Thymus (tissue), 11 donors: ENCODE results near the gene CCNL1. TPM values are rescaled to one million over a fixed set of nuclear protein-coding genes. Genes with fewer than 3 reads are reported as not detected.
"Not testable (repeated sequence)": the region's sequence is repeated elsewhere in the genome, so short reads cannot be mapped to it uniquely, and the experiment has no call there.

Source experiments
- DNase-seq, 9 donors: peaks; one replicate each; pipeline ENCODE4 v3.0.0-alpha.2; 2013; ENCODE audit warnings: low spot score in 9 of 9, low read depth in 6 of 9, missing footprints in 1 of 9
- H3K27ac ChIP-seq, 2 donors: one replicate each; pipeline ENCODE4 v1.5.1; 2013; ENCODE audit warnings: control low read depth in 1 of 2, low read depth in 1 of 2, low read length in 1 of 2, mild to moderate bottlenecking in 1 of 2, moderate library complexity in 1 of 2
- H3K27me3 ChIP-seq, 2 donors: one replicate each; pipeline ENCODE4 v1.5.1; 2013; ENCODE audit warnings: low read length in 1 of 2; ENCODE audit not compliant: control insufficient read depth in 2 of 2, insufficient read depth in 1 of 2
- H3K36me3 ChIP-seq, 2 donors: one replicate each; pipeline ENCODE4 v1.5.1; 2013; ENCODE audit warnings: low read length in 1 of 2, mild to moderate bottlenecking in 1 of 2, moderate library complexity in 1 of 2; ENCODE audit not compliant: control insufficient read depth in 2 of 2, insufficient read depth in 2 of 2
- H3K4me1 ChIP-seq, 2 donors: one replicate each; pipeline ENCODE4 v1.5.1; 2013; ENCODE audit warnings: low read length in 2 of 2; ENCODE audit not compliant: control insufficient read depth in 2 of 2, insufficient read depth in 2 of 2
- H3K4me3 ChIP-seq, 2 donors: one replicate each; pipeline ENCODE4 v1.5.1; 2013; ENCODE audit warnings: low read length in 2 of 2, control low read depth in 1 of 2, mild to moderate bottlenecking in 1 of 2
- H3K9me3 ChIP-seq, 2 donors: one replicate each; pipeline ENCODE4 v1.5.1; 2013; ENCODE audit warnings: low read length in 1 of 2, mild to moderate bottlenecking in 1 of 2; ENCODE audit not compliant: control insufficient read depth in 2 of 2, insufficient read depth in 1 of 2
- whole genome bisulfite sequencing: extraction: QIAGEN DNeasy Blood & Tissue Kit; methylation state at CpG from one replicate; pipeline ENCODE4 v1.1.7; 2013; 5-methylcytosine and 5-hydroxymethylcytosine counted together
- polyA plus RNA-seq: library from polyadenylated mRNA; stranded (reverse); fragments of 200-250 nt; gene quantifications from one replicate; pipeline ENCODE4 v1.2.3, GENCODE V29; 2013
- total RNA-seq: library from RNA; stranded (reverse); fragments of 120-200 nt; gene quantifications from one replicate; pipeline ENCODE4 v1.2.4, GENCODE V29; 2013
- donor health status: healthy.

Gene CCNL1
- total and polyA plus RNA-seq, 2 donors, result 247 to 248 TPM

DNA sequence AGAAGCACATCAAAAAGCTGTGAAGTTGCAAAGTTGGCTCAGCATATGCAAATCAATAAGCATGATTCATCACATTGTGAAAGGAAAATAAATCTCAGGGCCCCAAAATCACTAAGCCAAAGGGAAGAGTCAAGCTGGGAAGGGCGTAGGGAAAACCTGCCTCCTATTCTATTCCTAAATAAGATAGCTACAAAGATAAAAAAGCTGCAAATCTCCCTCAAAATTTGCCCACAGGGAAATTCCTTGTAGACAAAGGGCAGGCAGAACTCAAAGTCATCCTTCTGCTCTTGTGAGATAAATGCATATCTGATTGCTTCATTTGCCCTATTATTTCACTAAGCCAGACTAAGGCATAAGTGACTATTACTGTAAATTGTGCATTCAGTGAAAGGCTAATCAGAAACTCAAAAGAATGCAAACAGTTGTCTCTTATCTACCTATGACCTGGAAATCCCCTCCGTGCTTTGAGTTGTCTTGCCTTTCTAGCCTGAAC, 30.5 kb upstream of the CCNL1 start:
- DNase-seq, result no peak
- Histone ChIP-seq H3K4me1 (no peaks in the 10 kb centered on the region), H3K27ac (no peak overlapping the region), H3K36me3 (peaks cover 3 to 4% of the 10 kb centered on the region in 2 donors), H3K4me3 (no peak overlapping the region), H3K27me3 (no peaks in the 10 kb centered on the region), H3K9me3 (peaks cover 7 to 13% of the 10 kb centered on the region in 2 donors)
- WGBS, result 49% methylated on average over 2 of the region's 2 CpGs

DNA sequence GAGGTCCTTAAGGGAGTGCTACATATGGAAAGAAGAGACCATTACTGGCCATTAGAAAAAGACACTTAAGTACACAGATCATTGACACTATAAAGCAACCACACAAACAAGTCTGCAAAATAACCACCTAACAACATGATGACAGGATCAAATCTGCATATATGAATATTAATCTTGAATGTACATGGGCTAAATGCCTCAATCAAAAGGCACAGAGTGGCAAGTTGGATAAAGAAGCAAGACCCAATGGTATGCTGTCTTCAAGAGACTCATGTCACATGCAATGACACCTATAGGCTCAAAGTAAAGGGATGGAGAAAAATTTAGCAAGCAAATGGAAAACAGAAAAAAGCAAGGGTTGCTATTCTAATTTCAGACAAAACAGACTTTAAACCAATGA, 28.4 kb upstream of the CCNL1 start:
- H3K36me3 ChIP-seq, result peaks cover 4 to 7% of the 10 kb centered on the region in 2 donors
- H3K27me3 ChIP-seq, result no peaks in the 10 kb centered on the region
- DNase-seq, result no peak
- H3K4me3 ChIP-seq, result no peak overlapping the region
- H3K27ac ChIP-seq, result no peak overlapping the region
- peaks cover 7 to 22% of the 10 kb centered on the region in 2 donors for H3K9me3 ChIP-seq
- H3K4me1 ChIP-seq, result no peaks in the 10 kb centered on the region

DNA sequence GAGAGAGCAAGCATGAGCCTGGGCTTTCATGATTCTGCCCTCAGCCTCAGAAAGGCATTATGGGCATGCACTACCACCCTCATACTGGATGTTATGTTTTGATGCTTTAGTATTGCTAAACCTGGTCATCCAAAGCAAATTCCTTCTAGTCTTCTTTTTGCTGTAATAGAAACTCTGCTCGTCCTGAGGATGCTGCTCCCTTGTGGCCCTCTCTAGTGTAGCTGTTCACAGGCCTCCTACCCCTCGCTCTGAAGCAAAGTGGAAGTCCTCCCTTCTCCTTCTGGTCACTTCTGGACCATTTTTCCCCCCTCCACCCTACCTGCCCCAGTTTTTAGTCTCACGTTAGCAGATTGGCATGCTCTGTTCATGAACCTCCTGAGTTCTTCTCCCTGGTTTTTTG, 22.9 kb upstream of the CCNL1 start:
- Histone ChIP-seq H3K4me1 (no peaks in the 10 kb centered on the region), H3K36me3 (peaks cover 7 to 9% of the 10 kb centered on the region in 2 donors), H3K9me3 (peaks cover 7 to 37% of the 10 kb centered on the region in 2 donors), H3K27ac (no peak overlapping the region), H3K4me3 (no peak overlapping the region), H3K27me3 (no peaks in the 10 kb centered on the region)
- WGBS, result 97% methylated on average over 3 of the region's 3 CpGs
- DNase-seq, result no peak

DNA sequence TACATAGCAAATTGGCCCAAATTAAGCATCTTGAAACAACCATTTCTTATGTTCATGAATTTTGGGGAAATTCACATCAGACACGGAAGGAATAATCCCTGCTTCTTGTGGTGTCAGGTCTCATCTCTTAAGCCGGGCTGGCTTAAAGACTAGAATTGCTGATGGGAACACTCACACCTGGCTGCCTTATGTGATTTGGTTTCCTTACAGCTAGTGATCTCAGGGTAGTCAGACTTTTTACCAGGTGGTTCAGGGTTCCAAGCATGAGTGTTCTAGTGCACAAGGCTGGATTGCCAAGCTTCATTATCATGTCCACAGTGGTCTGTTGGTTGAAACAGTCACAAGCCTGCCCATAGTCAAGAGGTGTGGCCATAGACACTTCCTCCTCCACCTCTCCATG, 20.3 kb upstream of the CCNL1 start:
- Histone ChIP-seq H3K4me1 (peaks cover 0 to 3% of the 10 kb centered on the region in 2 donors), H3K9me3 (peaks cover 0 to 24% of the 10 kb centered on the region in 2 donors), H3K27ac (no peak overlapping the region), H3K27me3 (no peaks in the 10 kb centered on the region), H3K36me3 (peaks cover 3 to 5% of the 10 kb centered on the region in 2 donors), H3K4me3 (no peak overlapping the region)
- no peak for DNase-seq
- WGBS, result 99% methylated on average over 2 of the region's 2 CpGs

DNA sequence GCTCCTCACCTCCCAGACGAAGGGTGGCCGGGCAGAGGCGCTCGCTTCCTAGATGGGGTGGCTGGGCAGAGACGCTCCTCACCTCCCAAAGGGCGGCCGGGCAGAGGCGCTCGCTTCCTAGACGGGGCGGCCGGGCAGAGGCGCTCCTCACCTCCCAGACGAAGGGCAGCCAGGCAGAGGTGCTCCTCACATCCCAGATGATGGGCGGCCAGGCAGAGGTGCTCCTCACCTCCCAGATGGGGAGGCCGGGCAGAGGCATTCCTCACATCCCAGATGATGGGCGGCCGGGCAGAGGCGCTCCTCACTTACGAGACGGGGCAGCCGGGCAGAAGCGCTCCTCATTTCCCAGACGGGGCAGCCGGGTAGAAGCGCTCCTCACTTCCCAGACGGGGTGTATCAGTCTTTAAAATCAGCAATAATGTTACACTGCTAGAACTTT, 19.4 kb upstream of the CCNL1 start:
- peaks cover 0 to 3% of the 10 kb centered on the region in 2 donors for H3K4me1 ChIP-seq
- DNase-seq, result no peak
- H3K4me3 ChIP-seq, result no peak overlapping the region
- peaks cover 0 to 5% of the 10 kb centered on the region in 2 donors for H3K36me3 ChIP-seq
- WGBS, result 98% methylated on average over 27 of the region's 27 CpGs
- H3K27ac ChIP-seq, result no peak overlapping the region
- H3K9me3 ChIP-seq, result peaks cover 0 to 18% of the 10 kb centered on the region in 2 donors
- H3K27me3 ChIP-seq, result no peaks in the 10 kb centered on the region

DNA sequence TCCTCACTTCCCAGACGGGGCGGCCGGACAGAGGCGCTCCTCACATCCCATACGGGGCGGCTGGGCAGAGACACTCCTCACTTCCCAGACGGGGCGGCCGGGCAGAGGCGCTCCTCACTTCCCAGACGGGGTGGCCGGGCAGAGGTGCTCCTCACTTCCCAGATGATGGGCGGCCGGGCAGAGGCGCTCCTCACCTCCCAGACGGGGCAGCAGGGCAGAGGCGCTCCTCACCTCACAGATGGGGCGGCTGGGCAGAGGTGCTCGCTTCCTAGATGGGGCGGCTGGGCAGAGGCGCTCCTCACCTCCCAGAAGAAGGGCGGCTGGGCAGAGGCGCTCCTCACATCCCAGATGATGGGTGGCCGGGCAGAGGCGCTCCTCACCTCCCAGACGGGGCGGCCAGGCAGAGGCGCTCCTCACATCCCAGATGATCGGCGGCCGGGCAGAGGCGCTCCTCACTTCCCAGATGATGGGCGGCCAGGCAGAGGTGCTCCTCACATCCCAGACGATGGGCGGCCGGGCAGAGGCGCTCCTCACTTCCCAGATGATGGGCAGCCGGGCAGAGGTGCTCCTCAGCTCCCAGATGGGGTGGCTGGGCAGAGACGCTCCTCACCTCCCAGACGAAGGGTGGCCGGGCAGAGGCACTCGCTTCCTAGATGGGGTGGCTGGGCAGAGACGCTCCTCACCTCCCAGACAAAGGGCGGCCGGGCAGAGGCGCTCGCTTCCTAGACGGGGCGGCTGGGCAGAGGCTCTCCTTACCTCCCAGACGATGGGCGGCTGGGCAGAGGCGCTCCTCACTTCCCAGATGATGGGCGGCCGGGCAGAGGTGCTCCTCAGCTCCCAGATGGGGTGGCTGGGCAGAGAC, 18.8 kb upstream of the CCNL1 start:
- DNase-seq, H3K4me1 ChIP-seq, H3K27ac ChIP-seq, H3K4me3 ChIP-seq, H3K27me3 ChIP-seq, H3K36me3 ChIP-seq: not testable (repeated sequence)
- peaks cover 0 to 15% of the 10 kb centered on the region in 2 donors for H3K9me3 ChIP-seq
- 98% methylated on average over 54 of the region's 54 CpGs for WGBS

DNA sequence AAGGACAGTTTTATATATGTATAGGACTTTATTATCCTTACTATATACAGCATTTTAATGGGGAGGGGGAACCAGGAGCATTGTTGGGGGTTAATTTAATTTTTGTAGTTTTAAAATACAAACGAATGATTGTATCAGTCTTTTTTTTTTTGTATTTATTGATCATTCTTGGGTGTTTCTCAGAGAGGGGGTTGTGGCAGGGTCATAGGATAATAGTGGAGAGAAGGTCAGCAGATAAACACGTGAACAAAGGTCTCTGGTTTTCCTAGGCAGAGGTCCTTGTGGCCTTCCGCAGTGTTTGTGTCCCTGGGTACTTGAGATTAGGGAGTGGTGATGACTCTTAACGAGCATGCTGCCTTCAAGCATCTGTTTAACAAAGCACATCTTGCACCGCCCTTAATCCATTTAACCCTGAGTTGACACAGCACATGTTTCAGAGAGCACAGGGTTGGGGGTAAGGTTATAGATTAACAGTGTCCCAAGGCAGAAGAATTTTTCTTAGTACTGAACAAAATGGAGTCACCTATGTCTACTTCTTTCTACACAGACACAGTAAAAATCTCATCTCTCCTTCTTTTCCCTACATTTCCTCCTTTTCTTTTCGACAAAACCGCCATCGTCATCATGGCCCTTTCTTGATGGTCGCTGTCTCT, 18.0 kb upstream of the CCNL1 start:
- H3K4me1 ChIP-seq, H3K36me3 ChIP-seq, H3K4me3 ChIP-seq, H3K27ac ChIP-seq, H3K27me3 ChIP-seq, DNase-seq: not testable (repeated sequence)
- 96% methylated on average over 9 of the region's 9 CpGs for WGBS
- H3K9me3 ChIP-seq, result peaks cover 0 to 15% of the 10 kb centered on the region in 2 donors

DNA sequence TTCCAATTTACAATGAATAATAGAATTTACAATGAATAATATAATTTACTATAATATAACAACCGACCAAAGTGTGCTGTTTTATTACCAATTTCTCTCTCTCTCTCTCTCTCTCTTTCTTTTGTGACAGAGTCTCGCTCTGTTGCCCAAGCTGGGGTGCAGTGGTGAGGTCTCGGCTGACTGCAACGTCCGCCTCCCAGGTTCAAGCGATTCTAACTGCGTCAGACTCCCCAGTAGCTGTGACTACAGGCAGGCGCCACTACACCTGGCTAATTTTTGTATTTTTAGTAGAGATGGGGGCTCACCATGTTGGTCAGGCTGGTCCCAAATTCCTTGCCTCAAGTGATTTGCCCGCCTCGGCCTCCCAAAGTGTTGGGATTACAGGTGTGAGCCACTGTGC, 17.0 kb upstream of the CCNL1 start:
- Histone ChIP-seq H3K4me1 (peaks cover 0 to 9% of the 10 kb centered on the region in 2 donors), H3K9me3 (peaks cover 0 to 15% of the 10 kb centered on the region in 2 donors), H3K36me3 (peaks cover 0 to 3% of the 10 kb centered on the region in 2 donors), H3K27ac (no peak overlapping the region), H3K27me3 (no peaks in the 10 kb centered on the region), H3K4me3 (no peak overlapping the region)
- DNase-seq, result no peak
- 98% methylated on average over 10 of the region's 10 CpGs for WGBS
